HepG2 (cell line): ENCODE measurements around the gene ELOVL2. TPM values are rescaled to one million over a fixed set of nuclear protein-coding genes. Genes with fewer than 3 reads are reported as not detected.

Source experiments
- ATF2 ChIP-seq: sonication (generic); formaldehyde crosslinking; IDR thresholded peaks from 2 replicates; pipeline ENCODE4 v1.4.0; 2020; ENCODE audit warnings: missing genetic modification reagents
- DMAP1 ChIP-seq: IDR thresholded peaks from 2 replicates; pipeline ENCODE4 v1.6.1; 2016
- ELK4 ChIP-seq: sonication (generic); formaldehyde crosslinking; IDR thresholded peaks from 2 replicates; pipeline ENCODE4 v1.9.0; 2021; ENCODE audit warnings: missing genetic modification reagents, borderline replicate concordance
- FLYWCH1 ChIP-seq: sonication (generic); formaldehyde crosslinking; IDR thresholded peaks from 2 replicates; pipeline ENCODE4 v1.8.1; 2023; ENCODE audit warnings: mild to moderate bottlenecking, missing genetic modification reagents
- FUBP1 ChIP-seq: sonication (generic); formaldehyde crosslinking; IDR thresholded peaks from 2 replicates; pipeline ENCODE4 v1.5.1; 2020; ENCODE audit warnings: missing genetic modification reagents, mild to moderate bottlenecking, borderline replicate concordance
- HINFP ChIP-seq: sonication (generic); formaldehyde crosslinking; IDR thresholded peaks from 2 replicates; pipeline ENCODE4 v1.4.0; 2020; ENCODE audit warnings: low read depth, mild to moderate bottlenecking, missing genetic modification reagents
- KDM5A ChIP-seq: fragments of 200-600 bp; sonication (generic); IDR thresholded peaks from 2 replicates; pipeline ENCODE4 v1.7.0; 2018; ENCODE audit warnings: antibody characterized with exemption, mild to moderate bottlenecking, low read length, borderline replicate concordance
- KLF15 ChIP-seq: sonication (generic); formaldehyde crosslinking; IDR thresholded peaks from 2 replicates; pipeline ENCODE4 v1.8.1; 2023; ENCODE audit warnings: borderline replicate concordance, mild to moderate bottlenecking, inconsistent platforms, missing genetic modification reagents, mixed read lengths
- MED13 ChIP-seq: sonication (generic); formaldehyde crosslinking; IDR thresholded peaks from 2 replicates; pipeline ENCODE4 v1.5.0; 2020; ENCODE audit warnings: missing genetic modification reagents
- MXD3 ChIP-seq: IDR thresholded peaks from 2 replicates; pipeline ENCODE4 v1.6.1; 2016; ENCODE audit warnings: mild to moderate bottlenecking, missing biosample characterization, missing genetic modification reagents
- NFE2L1 ChIP-seq: sonication (generic); formaldehyde crosslinking; IDR thresholded peaks from 2 replicates; pipeline ENCODE4 v1.4.0; 2020; ENCODE audit warnings: missing genetic modification reagents, mild to moderate bottlenecking, borderline replicate concordance
- PITX1 ChIP-seq: sonication (generic); formaldehyde crosslinking; IDR thresholded peaks from 2 replicates; pipeline ENCODE4 v1.5.1; 2020; ENCODE audit warnings: mild to moderate bottlenecking, missing genetic modification reagents
- PRMT3 ChIP-seq: sonication (generic); formaldehyde crosslinking; IDR thresholded peaks from 2 replicates; pipeline ENCODE4 v1.8.1; 2022; ENCODE audit warnings: low read depth, mild to moderate bottlenecking, moderate library complexity, missing genetic modification reagents, borderline replicate concordance
- SOX6 ChIP-seq, 2 experiments: fragments of 450-650 bp in 1 of 2; sonication (generic) in 1 of 2; formaldehyde crosslinking in 1 of 2; IDR thresholded peaks; 2 replicates each; pipeline versions ENCODE4 v1.4.0 to v1.6.1; 2017 to 2020; ENCODE audit warnings: antibody characterized with exemption in 1 of 2, mild to moderate bottlenecking in 1 of 2, missing genetic modification reagents in 1 of 2
- TARDBP ChIP-seq: sonication (generic); formaldehyde crosslinking; IDR thresholded peaks from 2 replicates; pipeline ENCODE4 v1.8.0; 2022; ENCODE audit warnings: mild to moderate bottlenecking, missing genetic modification reagents
- ZFP36L1 ChIP-seq: sonication (generic); formaldehyde crosslinking; IDR thresholded peaks from 2 replicates; pipeline ENCODE4 v1.8.0; 2022; ENCODE audit warnings: mild to moderate bottlenecking, missing genetic modification reagents, moderate library complexity
- ZNF136 ChIP-seq: sonication (generic); formaldehyde crosslinking; IDR thresholded peaks from 2 replicates; pipeline ENCODE4 v1.8.1; 2022; ENCODE audit warnings: low read depth, mild to moderate bottlenecking, moderate library complexity, missing genetic modification reagents
- ZNF230 ChIP-seq: sonication (generic); formaldehyde crosslinking; IDR thresholded peaks from 2 replicates; pipeline ENCODE4 v1.4.0; 2020; ENCODE audit warnings: mild to moderate bottlenecking, missing genetic modification reagents
- ZNF343 ChIP-seq: sonication (generic); formaldehyde crosslinking; IDR thresholded peaks from 2 replicates; pipeline ENCODE4 v1.4.0; 2020; ENCODE audit warnings: mild to moderate bottlenecking, missing genetic modification reagents
- ZNF441 ChIP-seq: sonication (generic); formaldehyde crosslinking; IDR thresholded peaks from 2 replicates; pipeline ENCODE4 v1.7.0; 2021; ENCODE audit warnings: missing genetic modification reagents, borderline replicate concordance
- ZNF580 ChIP-seq: IDR thresholded peaks from 2 replicates; pipeline ENCODE4 v1.6.1; 2016; ENCODE audit warnings: low read depth, borderline replicate concordance
- ZNF737 ChIP-seq: sonication (generic); formaldehyde crosslinking; IDR thresholded peaks from 2 replicates; pipeline ENCODE4 v1.5.0; 2020; ENCODE audit warnings: missing genetic modification reagents, mild to moderate bottlenecking, borderline replicate concordance
- ZNF790 ChIP-seq: sonication (generic); formaldehyde crosslinking; IDR thresholded peaks from 2 replicates; pipeline ENCODE4 v1.8.0; 2022; ENCODE audit warnings: missing genetic modification reagents, mild to moderate bottlenecking, borderline replicate concordance
- polyA plus RNA-seq, 8 experiments: library from polyadenylated mRNA; depleted of rRNA in 3 of 8; stranded (reverse) in 7 of 8; unstranded in 1 of 8; fragments of >200 nt; fragmentation: Illumina TruSeq in 4 of 8; extraction: Trizol in 4 of 8; gene quantifications; 2 replicates each; pipeline versions ENCODE4 v1.2.1 to v1.2.3, GENCODE V29; 2011 to 2016; ENCODE audit warnings: low read depth in 4 of 8, missing spikeins in 1 of 8, mixed read lengths in 1 of 8; ENCODE audit not compliant: insufficient read depth in 1 of 8
- total RNA-seq, 5 experiments: library from RNA; depleted of rRNA; stranded (reverse); fragments of >200 nt; fragmentation: Illumina TruSeq; extraction: Trizol; gene quantifications; 2 replicates each; pipeline ENCODE4 v1.2.3, GENCODE V29; 2016; ENCODE audit warnings: low read depth in 1 of 5

The ELOVL2 gene
- total and polyA plus RNA-seq, 2 of the 13 experiments (the other 11 are each of a cell fraction or from before 2014, with no cell fraction given) = 43.6 to 65.4 TPM

GRCh38 chr6:11043378-11043960, 636 bp downstream of the ELOVL2 start (continued):
- TF ChIP-seq ZFP36L1 (CRISPR knock-in tag) = no peak
- TF ChIP-seq ZNF441 = 0 out of 2 replicates have a peak, but pooled peaks have one; percentile 11
- TF ChIP-seq PITX1 (CRISPR knock-in tag) = no peak
- 0 out of 2 replicates have a peak, but pooled peaks have one; percentile 15 for TF ChIP-seq ZNF580 (CRISPR knock-in tag)
- no peak for TF ChIP-seq ZNF136 (CRISPR knock-in tag)
- no peak for TF ChIP-seq SOX6 (IDR thresholded peaks at IDR 0.05)
- TF ChIP-seq SOX6 (CRISPR knock-in tag; IDR thresholded peaks at IDR 0.05) = peak; percentile 47; the same call in 1 of the 2 replicates
- TF ChIP-seq ZNF230 (CRISPR knock-in tag) = no peak; the same call in 1 of the 2 replicates
- no peak for TF ChIP-seq ZNF790
- TF ChIP-seq FUBP1 (CRISPR knock-in tag) = no peak
- TF ChIP-seq HINFP (CRISPR knock-in tag) = no peak
- TF ChIP-seq KDM5A = peak; percentile 26; the same call in 1 of the 2 replicates
- TF ChIP-seq ATF2 (CRISPR knock-in tag) = no peak
- TF ChIP-seq DMAP1 (CRISPR knock-in tag) = no peak
- no peak for TF ChIP-seq TARDBP (CRISPR knock-in tag)
- TF ChIP-seq NFE2L1 (CRISPR knock-in tag) = no peak
- TF ChIP-seq KLF15 (CRISPR knock-in tag) = 0 out of 2 replicates have a peak, but pooled peaks have one; percentile 20
- TF ChIP-seq PRMT3 (CRISPR knock-in tag) = no peak
- no peak for TF ChIP-seq ZNF343
- TF ChIP-seq ELK4 (CRISPR knock-in tag) = no peak
- peak; percentile 53; the same call in 1 of the 2 replicates for TF ChIP-seq MED13 (CRISPR knock-in tag)
- no peak; the same call in 1 of the 2 replicates for TF ChIP-seq FLYWCH1 (CRISPR knock-in tag)
- TF ChIP-seq MXD3 (CRISPR knock-in tag) = no peak
- TF ChIP-seq ZNF737 (CRISPR knock-in tag) = no peak
